Measurements from ENCODE around the gene PCDH15. TPM values are rescaled to one million over a fixed set of nuclear protein-coding genes. Genes with fewer than 3 reads are reported as not detected.

The PCDH15 gene
- total and polyA plus RNA-seq, 3 donors from 2014 or later = 1.7 to 3.2 (median 2.8) TPM

DNA sequence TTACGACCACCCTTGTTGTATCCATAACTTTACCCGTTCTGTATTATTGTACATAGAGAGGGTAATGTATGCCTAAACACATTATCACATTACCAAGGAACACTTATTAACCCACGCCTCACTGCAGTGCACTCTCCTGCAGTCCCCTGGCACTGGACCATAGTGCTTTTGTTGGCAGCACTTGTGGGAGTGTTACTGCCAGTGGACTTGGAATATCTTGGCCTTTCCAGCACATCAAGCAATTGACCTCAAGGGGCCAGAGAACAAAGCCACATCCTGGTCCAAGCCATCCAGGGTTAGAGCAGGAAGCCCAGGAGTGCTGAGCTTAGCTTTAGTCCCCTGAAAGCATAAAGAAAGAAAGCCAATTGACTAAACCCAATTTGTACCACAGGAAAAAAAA is 304.2 kb downstream of the PCDH15 start:
- Histone ChIP-seq H3K27me3 (no peaks in the 10 kb centered on the region), H3K4me3 (no peak overlapping the region), H3K9me3 (no peaks in the 10 kb centered on the region), H3K36me3 (ENCODE audit: low read depth, missing control alignments) (no peaks in the 10 kb centered on the region), H3K27ac (no peak overlapping the region), H3K4me1 (no peaks in the 10 kb centered on the region)
- TF ChIP-seq, protein P1, sequence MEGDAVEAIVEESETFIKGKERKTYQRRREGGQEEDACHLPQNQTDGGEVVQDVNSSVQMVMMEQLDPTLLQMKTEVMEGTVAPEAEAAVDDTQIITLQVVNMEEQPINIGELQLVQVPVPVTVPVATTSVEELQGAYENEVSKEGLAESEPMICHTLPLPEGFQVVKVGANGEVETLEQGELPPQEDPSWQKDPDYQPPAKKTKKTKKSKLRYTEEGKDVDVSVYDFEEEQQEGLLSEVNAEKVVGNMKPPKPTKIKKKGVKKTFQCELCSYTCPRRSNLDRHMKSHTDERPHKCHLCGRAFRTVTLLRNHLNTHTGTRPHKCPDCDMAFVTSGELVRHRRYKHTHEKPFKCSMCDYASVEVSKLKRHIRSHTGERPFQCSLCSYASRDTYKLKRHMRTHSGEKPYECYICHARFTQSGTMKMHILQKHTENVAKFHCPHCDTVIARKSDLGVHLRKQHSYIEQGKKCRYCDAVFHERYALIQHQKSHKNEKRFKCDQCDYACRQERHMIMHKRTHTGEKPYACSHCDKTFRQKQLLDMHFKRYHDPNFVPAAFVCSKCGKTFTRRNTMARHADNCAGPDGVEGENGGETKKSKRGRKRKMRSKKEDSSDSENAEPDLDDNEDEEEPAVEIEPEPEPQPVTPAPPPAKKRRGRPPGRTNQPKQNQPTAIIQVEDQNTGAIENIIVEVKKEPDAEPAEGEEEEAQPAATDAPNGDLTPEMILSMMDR (IDR thresholded peaks at IDR 0.05) = no peak
- TF ChIP-seq POLR2A (IDR thresholded peaks at IDR 0.05) = no peak
- intact Hi-C loops (cut with DNase I; ENCODE audit: low total_unique reads) = no loop called here
- no peak for DNase-seq
- WGBS, 2 donors = 68 to 69% methylated on average over 3 of the region's 3 CpGs

DNA sequence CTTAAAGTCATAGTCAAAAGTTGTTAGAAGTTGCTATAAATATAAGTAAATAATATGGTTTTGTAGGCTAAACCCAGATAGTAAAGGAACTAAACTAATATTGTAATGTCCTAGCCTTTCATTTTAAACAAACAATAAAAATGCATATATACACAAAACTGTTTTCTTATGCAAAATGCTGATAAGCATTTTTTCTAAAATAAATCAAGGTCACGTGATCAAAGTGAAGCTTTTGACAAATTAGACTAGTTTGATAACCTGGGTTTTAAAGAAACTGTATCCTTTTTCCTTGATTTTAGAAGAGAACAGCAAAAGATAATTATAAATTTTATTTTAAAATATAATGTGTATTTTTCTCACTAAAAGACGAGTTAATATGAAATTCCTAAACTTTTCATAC is 313.3 kb downstream of the PCDH15 start:
- no peak overlapping the region for H3K4me3 ChIP-seq
- TF ChIP-seq, protein P1 (IDR thresholded peaks at IDR 0.05) = no peak
- no peak for TF ChIP-seq POLR2A (IDR thresholded peaks at IDR 0.05)
- no peaks in the 10 kb centered on the region for H3K36me3 ChIP-seq (ENCODE audit: low read depth, missing control alignments)
- no peaks in the 10 kb centered on the region for H3K27me3 ChIP-seq
- DNase-seq = no peak
- 84 to 85% methylated on average over 2 of the region's 2 CpGs for WGBS, 2 donors
- H3K4me1 ChIP-seq = no peaks in the 10 kb centered on the region
- H3K9me3 ChIP-seq = no peaks in the 10 kb centered on the region
- intact Hi-C loops (cut with DNase I; ENCODE audit: low total_unique reads) = no loop called here
- H3K27ac ChIP-seq = no peak overlapping the region

DNA sequence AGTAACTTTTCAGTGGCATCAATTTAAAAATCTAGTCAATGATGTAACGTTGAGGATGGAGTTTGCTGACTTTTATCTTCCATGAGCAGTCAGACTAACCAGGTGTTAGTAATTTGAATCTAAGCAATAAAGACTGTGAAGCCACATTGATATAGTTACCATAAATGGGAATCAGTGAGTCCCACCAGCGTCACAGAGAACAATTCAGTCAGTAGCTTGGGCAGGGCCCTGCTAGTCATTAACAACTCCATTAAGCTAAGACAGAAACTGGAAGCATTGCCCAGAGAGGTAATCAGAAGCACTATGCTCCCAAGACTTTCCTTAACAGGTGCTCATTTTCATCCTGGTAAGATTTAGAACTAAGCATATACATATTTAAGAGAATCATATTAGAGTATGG is 315.1 kb downstream of the PCDH15 start:
- Histone ChIP-seq H3K9me3 (no peaks in the 10 kb centered on the region), H3K4me3 (no peak overlapping the region), H3K27me3 (no peaks in the 10 kb centered on the region), H3K36me3 (ENCODE audit: low read depth, missing control alignments) (no peaks in the 10 kb centered on the region), H3K27ac (no peak overlapping the region), H3K4me1 (no peaks in the 10 kb centered on the region)
- intact Hi-C loops (cut with DNase I; ENCODE audit: low total_unique reads) = no loop called here
- no peak for TF ChIP-seq POLR2A (IDR thresholded peaks at IDR 0.05)
- TF ChIP-seq, protein P1 (IDR thresholded peaks at IDR 0.05) = no peak
- 70 to 86% methylated on average over 2 of the region's 2 CpGs for WGBS, 2 donors
- DNase-seq = no peak

DNA sequence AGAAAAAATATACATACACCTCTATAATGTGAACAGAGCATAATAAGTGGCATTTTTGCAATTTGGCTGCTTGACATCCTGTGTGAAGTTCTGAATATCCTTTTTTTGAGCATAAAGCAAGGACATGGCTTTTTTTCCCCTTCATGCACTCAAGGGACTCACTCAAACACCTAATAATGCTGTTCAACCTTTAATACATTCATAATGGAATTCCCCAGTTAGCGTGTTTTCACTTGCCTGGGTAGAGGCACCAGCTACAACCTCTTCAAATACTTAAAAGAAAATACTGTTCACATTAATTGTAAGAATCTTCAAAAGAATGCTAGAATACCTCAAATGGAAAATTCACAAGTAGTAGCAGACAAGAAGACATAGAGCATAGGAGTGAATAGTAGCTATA is 316.8 kb downstream of the PCDH15 start:
- Histone ChIP-seq H3K4me1 (no peaks in the 10 kb centered on the region), H3K27me3 (no peaks in the 10 kb centered on the region), H3K9me3 (no peaks in the 10 kb centered on the region), H3K27ac (no peak overlapping the region), H3K36me3 (ENCODE audit: low read depth, missing control alignments) (no peaks in the 10 kb centered on the region), H3K4me3 (no peak overlapping the region)
- TF ChIP-seq POLR2A (IDR thresholded peaks at IDR 0.05) = no peak
- TF ChIP-seq, protein P1 (IDR thresholded peaks at IDR 0.05) = no peak
- 88 to 96% methylated on average over 1 of the region's 1 CpG for WGBS, 2 donors
- DNase-seq = no peak
- intact Hi-C loops (cut with DNase I; ENCODE audit: low total_unique reads) = no loop called here

DNA sequence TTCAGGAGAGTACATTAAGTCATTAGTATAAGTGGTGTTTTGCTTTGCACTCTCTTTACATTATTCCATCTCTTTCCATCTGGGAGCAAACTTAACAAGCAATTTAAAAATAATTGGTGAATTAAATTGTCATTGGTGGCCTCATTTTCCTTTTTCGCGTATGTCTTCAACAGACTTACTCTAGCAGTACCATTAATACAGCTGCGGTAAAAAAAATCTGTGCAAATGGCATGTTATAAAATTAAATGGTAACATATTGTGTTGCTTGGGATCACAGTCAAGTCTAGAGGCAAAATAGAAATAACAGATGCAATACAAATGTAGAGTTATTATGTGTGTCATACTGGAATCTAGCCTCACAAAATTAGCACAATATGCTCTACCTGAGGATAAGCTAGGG is 322.4 kb downstream of the PCDH15 start:
- intact Hi-C loops (cut with DNase I; ENCODE audit: low total_unique reads) = no loop called here
- WGBS, 2 donors = 89 to 90% methylated on average over 3 of the region's 3 CpGs
- Histone ChIP-seq H3K4me3 (no peak overlapping the region), H3K9me3 (no peaks in the 10 kb centered on the region), H3K4me1 (no peaks in the 10 kb centered on the region), H3K36me3 (ENCODE audit: low read depth, missing control alignments) (no peaks in the 10 kb centered on the region), H3K27me3 (no peaks in the 10 kb centered on the region), H3K27ac (no peak overlapping the region)
- DNase-seq = no peak
- TF ChIP-seq, protein P1 (IDR thresholded peaks at IDR 0.05) = no peak
- TF ChIP-seq POLR2A (IDR thresholded peaks at IDR 0.05) = no peak

All from testis (tissue), 3 donors.